ENCODE data around the gene GLE1.

DNA sequence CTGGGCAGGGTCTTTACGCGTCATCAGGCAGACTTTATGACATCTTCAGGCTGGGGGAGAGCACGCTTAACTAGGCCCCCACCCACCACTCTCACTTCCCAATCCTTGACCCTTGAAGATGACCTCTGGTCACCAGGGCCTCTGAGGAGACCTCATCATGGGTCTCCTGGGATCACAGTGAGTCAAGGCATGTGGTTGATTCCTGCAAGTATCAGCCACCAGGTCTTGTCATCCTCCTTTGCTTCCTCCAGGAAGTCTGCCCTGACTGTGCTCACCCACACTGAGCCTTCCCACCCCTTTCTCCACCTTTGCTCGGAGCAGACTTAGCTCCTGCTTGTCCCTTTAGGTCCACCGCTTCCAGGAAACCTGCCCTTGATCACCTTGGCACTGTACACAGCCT, 31.4 kb upstream of the GLE1 start:
- TF ChIP-seq EZH2 (IDR thresholded peaks at IDR 0.05; ENCODE audit: low read length, unreplicated experiment) = no peak
- TF ChIP-seq, protein P1, sequence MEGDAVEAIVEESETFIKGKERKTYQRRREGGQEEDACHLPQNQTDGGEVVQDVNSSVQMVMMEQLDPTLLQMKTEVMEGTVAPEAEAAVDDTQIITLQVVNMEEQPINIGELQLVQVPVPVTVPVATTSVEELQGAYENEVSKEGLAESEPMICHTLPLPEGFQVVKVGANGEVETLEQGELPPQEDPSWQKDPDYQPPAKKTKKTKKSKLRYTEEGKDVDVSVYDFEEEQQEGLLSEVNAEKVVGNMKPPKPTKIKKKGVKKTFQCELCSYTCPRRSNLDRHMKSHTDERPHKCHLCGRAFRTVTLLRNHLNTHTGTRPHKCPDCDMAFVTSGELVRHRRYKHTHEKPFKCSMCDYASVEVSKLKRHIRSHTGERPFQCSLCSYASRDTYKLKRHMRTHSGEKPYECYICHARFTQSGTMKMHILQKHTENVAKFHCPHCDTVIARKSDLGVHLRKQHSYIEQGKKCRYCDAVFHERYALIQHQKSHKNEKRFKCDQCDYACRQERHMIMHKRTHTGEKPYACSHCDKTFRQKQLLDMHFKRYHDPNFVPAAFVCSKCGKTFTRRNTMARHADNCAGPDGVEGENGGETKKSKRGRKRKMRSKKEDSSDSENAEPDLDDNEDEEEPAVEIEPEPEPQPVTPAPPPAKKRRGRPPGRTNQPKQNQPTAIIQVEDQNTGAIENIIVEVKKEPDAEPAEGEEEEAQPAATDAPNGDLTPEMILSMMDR (conservative IDR thresholded peaks at IDR 0.05; ENCODE audit: low read depth, low read length) = no peak
- TF ChIP-seq EZH2phosphoT487 (IDR thresholded peaks at IDR 0.05; ENCODE audit: borderline replicate concordance, low read length) = no peak
